ENCODE results near the gene KRTAP10-5. TPM values are rescaled to one million over a fixed set of nuclear protein-coding genes. Genes with fewer than 3 reads are reported as not detected.

The KRTAP10-5 gene
- total RNA-seq, 5 donors from 2014 or later (not counting 1 experiment from before 2014, with no cell fraction given): not detected

DNA sequence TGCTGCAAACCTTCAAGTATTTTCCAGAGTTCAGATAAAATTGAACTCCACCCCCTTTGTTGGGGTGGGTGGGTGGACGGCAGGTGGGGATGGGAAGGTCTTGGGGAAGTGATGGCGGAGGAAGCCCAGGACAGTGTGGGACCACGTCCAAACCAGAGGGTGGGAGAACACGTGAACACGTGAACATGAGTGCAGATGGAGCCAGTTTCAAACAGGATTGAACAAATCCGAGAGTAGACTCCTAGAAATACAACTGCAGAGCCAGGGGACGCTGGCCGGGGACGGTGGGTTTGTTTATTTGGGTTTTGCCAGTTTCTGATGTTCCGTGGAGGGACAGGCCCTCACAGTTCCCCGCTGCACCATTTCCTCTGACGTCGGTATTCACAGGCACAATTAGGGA lies 32.0 kb downstream of the KRTAP10-5 start:
- DNase-seq (no peak), ATAC-seq (replicated peaks in 1 of 4) (no peak)
- peaks cover 13 to 26% (median 17%) of the 10 kb centered on the region in 3 donors for H3K9me3 Mint-ChIP-seq
- ChIA-PET CTCF (no interaction called here), POLR2A (no interaction called here)
- H3K4me1 ChIP-seq (ENCODE audit: control insufficient read depth in 1 of 2, extremely low read depth in 1 of 2, insufficient read depth in 2 of 2, low read length in 2 of 2): peaks cover 2 to 15% of the 10 kb centered on the region in 2 experiments
- peaks cover 26% of the 10 kb centered on the region for H3K36me3 Mint-ChIP-seq
- no peak overlapping the region for H3K27ac ChIP-seq (ENCODE audit: low read length)
- H3K4me3 Mint-ChIP-seq: peak overlapping the region in 1 of 3 donors; percentile 79
- H3K27me3 ChIP-seq (replicated peaks in 1 of 2; ENCODE audit: control insufficient read depth in 2 of 2, extremely low read depth in 1 of 2, insufficient read depth in 2 of 2, low read length in 1 of 2): no peaks in the 10 kb centered on the region
- H3K4me1 Mint-ChIP-seq: peaks cover 29 to 35% (median 31%) of the 10 kb centered on the region in 3 donors
- no peaks in the 10 kb centered on the region for H3K36me3 ChIP-seq (ENCODE audit: control insufficient read depth in 2 of 2, extremely low read depth in 1 of 2, insufficient read depth in 1 of 2, low read length in 1 of 2)
- 95% methylated on average over 8 of the region's 13 CpGs for WGBS (ENCODE audit: insufficient coverage)
- H3K4me3 ChIP-seq (ENCODE audit: control insufficient read depth in 1 of 2, extremely low read depth in 1 of 2, low read length in 1 of 2): no peak overlapping the region
- peaks cover 2% of the 10 kb centered on the region for H3K9me3 ChIP-seq
- no peaks in the 10 kb centered on the region for H3K27me3 Mint-ChIP-seq
- H3K27ac Mint-ChIP-seq: peak overlapping the region; percentile 99

DNA sequence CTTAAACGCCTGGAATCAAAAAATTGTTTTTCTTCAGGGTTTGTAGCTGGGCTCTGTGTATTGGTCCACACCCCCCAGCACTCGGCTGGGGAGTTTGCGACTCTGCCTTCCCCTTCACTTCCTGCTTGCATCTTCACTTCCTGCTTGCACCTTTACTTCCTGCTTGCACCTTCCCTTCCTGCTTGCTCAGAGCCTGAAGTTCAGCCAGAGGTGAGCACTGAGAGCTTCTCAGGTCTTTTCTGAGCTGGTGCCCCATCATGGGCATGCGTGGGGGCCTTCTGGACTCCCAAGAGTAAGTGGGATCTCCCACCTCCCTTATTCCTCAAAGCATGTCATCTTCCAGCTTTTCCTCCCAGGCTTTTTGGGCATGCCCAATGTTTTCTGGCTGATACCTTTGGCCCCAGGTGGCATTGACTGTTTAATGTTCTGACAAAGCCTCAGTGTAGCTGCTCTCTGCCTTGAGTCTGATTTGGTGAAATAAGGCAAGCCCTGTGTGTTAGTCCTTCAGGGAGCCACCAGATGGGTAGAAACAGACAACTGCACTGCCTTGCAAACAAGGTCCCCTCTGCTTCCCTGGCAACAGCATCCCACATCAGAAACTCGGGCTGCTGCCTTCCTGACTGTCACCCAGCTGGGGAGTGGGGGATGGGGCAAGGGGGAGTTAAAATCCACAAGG lies 32.6 kb downstream of the KRTAP10-5 start:
- CTCF ChIA-PET: no interaction called here

GRCh38 chr21:44544566-44544965 lies 35.8 kb downstream of the KRTAP10-5 start:
- H3K4me1 Mint-ChIP-seq: peaks cover 28 to 31% (median 29%) of the 10 kb centered on the region in 3 donors
- H3K27me3 ChIP-seq (replicated peaks in 1 of 2; ENCODE audit: control insufficient read depth in 2 of 2, extremely low read depth in 1 of 2, insufficient read depth in 2 of 2, low read length in 1 of 2): peaks cover 0 to 6% of the 10 kb centered on the region in 2 experiments
- no peaks in the 10 kb centered on the region for H3K27me3 Mint-ChIP-seq
- no peak for DNase-seq
- H3K4me1 ChIP-seq (ENCODE audit: control insufficient read depth in 1 of 2, extremely low read depth in 1 of 2, insufficient read depth in 2 of 2, low read length in 2 of 2): peaks cover 2 to 15% of the 10 kb centered on the region in 2 experiments
- peaks cover 17% of the 10 kb centered on the region for H3K36me3 Mint-ChIP-seq
- CTCF ChIA-PET: no interaction called here
- no peak overlapping the region for H3K27ac ChIP-seq (ENCODE audit: low read length)
- H3K9me3 Mint-ChIP-seq: peaks cover 13 to 20% (median 16%) of the 10 kb centered on the region in 3 donors
- no peak overlapping the region for H3K4me3 Mint-ChIP-seq
- POLR2A ChIA-PET: no interaction called here
- H3K4me3 ChIP-seq (ENCODE audit: control insufficient read depth in 1 of 2, extremely low read depth in 1 of 2, low read length in 1 of 2): no peak overlapping the region
- no peak overlapping the region for H3K27ac Mint-ChIP-seq
- peaks cover 2% of the 10 kb centered on the region for H3K9me3 ChIP-seq
- no peaks in the 10 kb centered on the region for H3K36me3 ChIP-seq (ENCODE audit: control insufficient read depth in 2 of 2, extremely low read depth in 1 of 2, insufficient read depth in 1 of 2, low read length in 1 of 2)
- no peak for ATAC-seq (replicated peaks in 1 of 4)
- 95% methylated on average over 2 of the region's 3 CpGs for WGBS (ENCODE audit: insufficient coverage)

More for the DNA sequence above, 32.6 kb downstream of the KRTAP10-5 start:
- Mint-ChIP-seq H3K4me3 (peak overlapping the region; percentile 68 to 79 (median 69)), H3K27me3 (no peaks in the 10 kb centered on the region), H3K4me1 (peaks cover 29 to 35% (median 31%) of the 10 kb centered on the region in 3 donors), H3K36me3 (peaks cover 20% of the 10 kb centered on the region), H3K9me3 (peaks cover 13 to 20% (median 15%) of the 10 kb centered on the region in 3 donors), H3K27ac (peak overlapping the region; percentile 99)
- DNase-seq: peak in 34 of 35 experiments; percentile 14 to 71 (median 36)
- 0% methylated on average over 3 of the region's 5 CpGs for WGBS (ENCODE audit: insufficient coverage)
- H3K27ac ChIP-seq (ENCODE audit: low read length): peak overlapping the region; percentile 55
- peak; percentile 93 to 99 (median 96) for ATAC-seq (replicated peaks in 1 of 4)
- POLR2A ChIA-PET: no interaction called here
- peaks cover 2 to 15% of the 10 kb centered on the region in 2 experiments for H3K4me1 ChIP-seq (ENCODE audit: control insufficient read depth in 1 of 2, extremely low read depth in 1 of 2, insufficient read depth in 2 of 2, low read length in 2 of 2)
- H3K4me3 ChIP-seq (ENCODE audit: control insufficient read depth in 1 of 2, extremely low read depth in 1 of 2, low read length in 1 of 2): peak overlapping the region in 1 of 2 donors; percentile 13
- no peaks in the 10 kb centered on the region for H3K36me3 ChIP-seq (ENCODE audit: control insufficient read depth in 2 of 2, extremely low read depth in 1 of 2, insufficient read depth in 1 of 2, low read length in 1 of 2)
- peaks cover 2% of the 10 kb centered on the region for H3K9me3 ChIP-seq
- H3K27me3 ChIP-seq (replicated peaks in 1 of 2; ENCODE audit: control insufficient read depth in 2 of 2, extremely low read depth in 1 of 2, insufficient read depth in 2 of 2, low read length in 1 of 2): no peaks in the 10 kb centered on the region

DNA sequence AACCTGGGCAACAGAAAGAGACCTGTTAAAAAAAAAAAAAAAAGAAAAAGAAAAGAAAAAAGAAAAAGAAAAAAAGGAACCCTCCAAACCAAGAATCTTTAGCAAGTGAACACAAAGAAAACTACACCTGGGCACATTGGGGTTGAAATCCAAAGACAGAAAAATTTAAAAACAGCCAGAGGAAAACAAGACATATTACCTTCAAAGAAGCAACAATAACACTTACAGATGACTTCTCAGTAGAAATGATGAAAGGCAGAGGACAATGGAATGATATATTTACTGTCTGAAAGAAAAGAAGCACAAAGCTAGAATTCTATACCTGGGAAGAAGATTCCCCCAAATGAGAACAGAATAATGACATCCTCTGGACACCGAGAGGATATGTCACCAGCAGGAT lies 37.7 kb downstream of the KRTAP10-5 start:
- ChIA-PET CTCF (interaction anchor here in 1 of 2 donors (0.7 kb wide), 2 partner anchors 76 to 1069 kb away, joined by 3 to 5 read pairs; no protein-coding TSS in a partner anchor), POLR2A (no interaction called here)
- H3K9me3 Mint-ChIP-seq: peaks cover 12 to 19% (median 16%) of the 10 kb centered on the region in 3 donors
- Histone ChIP-seq H3K9me3 (peaks cover 2% of the 10 kb centered on the region), H3K4me3 (ENCODE audit: control insufficient read depth in 1 of 2, extremely low read depth in 1 of 2, low read length in 1 of 2) (no peak overlapping the region), H3K27ac (ENCODE audit: low read length) (no peak overlapping the region), H3K27me3 (replicated peaks in 1 of 2; ENCODE audit: control insufficient read depth in 2 of 2, extremely low read depth in 1 of 2, insufficient read depth in 2 of 2, low read length in 1 of 2) (peaks cover 0 to 13% of the 10 kb centered on the region in 2 experiments), H3K36me3 (ENCODE audit: control insufficient read depth in 2 of 2, extremely low read depth in 1 of 2, insufficient read depth in 1 of 2, low read length in 1 of 2) (no peaks in the 10 kb centered on the region), H3K4me1 (ENCODE audit: control insufficient read depth in 1 of 2, extremely low read depth in 1 of 2, insufficient read depth in 2 of 2, low read length in 2 of 2) (peaks cover 2 to 6% of the 10 kb centered on the region in 2 experiments)
- peaks cover 17% of the 10 kb centered on the region for H3K36me3 Mint-ChIP-seq
- H3K27me3 Mint-ChIP-seq: no peaks in the 10 kb centered on the region
- DNase-seq: no peak
- WGBS (ENCODE audit: insufficient coverage): no CpG with 5 or more reads among the region's 1 CpG
- no peak overlapping the region for H3K27ac Mint-ChIP-seq
- peaks cover 12% of the 10 kb centered on the region in 3 donors for H3K4me1 Mint-ChIP-seq
- no peak overlapping the region for H3K4me3 Mint-ChIP-seq
- ATAC-seq (replicated peaks in 1 of 4): no peak

DNA sequence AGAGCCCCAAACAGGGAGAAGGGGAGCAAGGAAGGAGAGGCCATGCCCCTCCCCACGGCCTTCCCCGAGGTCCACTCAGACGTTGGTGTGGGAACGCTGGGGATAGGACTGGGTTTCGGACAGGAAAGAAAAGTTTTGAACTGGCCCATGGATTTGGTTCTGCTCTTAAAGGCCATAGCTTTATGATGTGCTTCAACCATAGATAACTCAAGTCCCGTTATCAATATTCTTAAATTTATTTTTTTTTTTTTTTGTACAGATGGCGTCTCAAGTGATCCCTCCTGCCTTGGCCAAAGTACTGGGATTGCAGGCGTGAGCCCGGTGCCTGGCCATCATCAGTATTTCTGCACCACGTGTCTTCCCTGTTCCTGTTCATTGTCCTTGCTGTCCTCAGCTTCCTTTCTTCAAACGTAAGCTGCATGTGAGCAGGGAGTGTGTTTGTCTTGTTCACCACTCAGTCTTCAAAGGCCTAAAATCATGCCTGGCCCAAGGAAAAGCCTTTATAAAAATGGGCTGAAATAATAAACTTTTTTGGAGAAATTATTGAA lies 39.6 kb downstream of the KRTAP10-5 start:
- DNase-seq: no peak
- 83% methylated on average over 3 of the region's 11 CpGs for WGBS (ENCODE audit: insufficient coverage)
- no peak overlapping the region for H3K27ac Mint-ChIP-seq
- Histone ChIP-seq H3K27me3 (replicated peaks in 1 of 2; ENCODE audit: control insufficient read depth in 2 of 2, extremely low read depth in 1 of 2, insufficient read depth in 2 of 2, low read length in 1 of 2) (peaks cover 0 to 14% of the 10 kb centered on the region in 2 experiments), H3K36me3 (ENCODE audit: control insufficient read depth in 2 of 2, extremely low read depth in 1 of 2, insufficient read depth in 1 of 2, low read length in 1 of 2) (no peaks in the 10 kb centered on the region), H3K27ac (ENCODE audit: low read length) (no peak overlapping the region), H3K4me1 (ENCODE audit: control insufficient read depth in 1 of 2, extremely low read depth in 1 of 2, insufficient read depth in 2 of 2, low read length in 2 of 2) (no peaks in the 10 kb centered on the region), H3K4me3 (ENCODE audit: control insufficient read depth in 1 of 2, extremely low read depth in 1 of 2, low read length in 1 of 2) (no peak overlapping the region), H3K9me3 (no peaks in the 10 kb centered on the region)
- no peaks in the 10 kb centered on the region for H3K4me1 Mint-ChIP-seq
- H3K36me3 Mint-ChIP-seq: peaks cover 4% of the 10 kb centered on the region
- ChIA-PET CTCF (no interaction called here), POLR2A (interaction anchor here in 1 of 2 donors (0.6 kb wide), 1 partner anchor 597 kb away, joined by 3 read pairs; no protein-coding TSS in a partner anchor)
- H3K4me3 Mint-ChIP-seq: no peak overlapping the region
- H3K27me3 Mint-ChIP-seq: no peaks in the 10 kb centered on the region
- no peak for ATAC-seq (replicated peaks in 1 of 4)
- peaks cover 0 to 6% (median 6%) of the 10 kb centered on the region in 3 donors for H3K9me3 Mint-ChIP-seq

- Mint-ChIP-seq H3K36me3 (no peaks in the 10 kb centered on the region), H3K27me3 (no peaks in the 10 kb centered on the region), H3K4me1 (no peaks in the 10 kb centered on the region), H3K4me3 (no peak within 1 kb of the TSS), H3K9me3 (peaks cover 0 to 1% (median 0%) of the 10 kb centered on the region in 3 donors), H3K27ac (no peak within 1 kb of the TSS)
- DNase-seq (peak in 1 of 35 experiments; percentile 23), ATAC-seq (replicated peaks in 1 of 4) (no peak)
- WGBS (ENCODE audit: insufficient coverage): 78% methylated on average over 19 of the region's 21 CpGs
- Histone ChIP-seq H3K4me1 (ENCODE audit: control insufficient read depth in 1 of 2, extremely low read depth in 1 of 2, insufficient read depth in 2 of 2, low read length in 2 of 2) (no peaks in the 10 kb centered on the region), H3K27ac (ENCODE audit: low read length) (no peak within 1 kb of the TSS), H3K36me3 (ENCODE audit: control insufficient read depth in 2 of 2, extremely low read depth in 1 of 2, insufficient read depth in 1 of 2, low read length in 1 of 2) (no peaks in the 10 kb centered on the region), H3K27me3 (replicated peaks in 1 of 2; ENCODE audit: control insufficient read depth in 2 of 2, extremely low read depth in 1 of 2, insufficient read depth in 2 of 2, low read length in 1 of 2) (peaks cover 0 to 14% of the 10 kb centered on the region in 2 experiments), H3K9me3 (no peaks in the 10 kb centered on the region), H3K4me3 (ENCODE audit: control insufficient read depth in 1 of 2, extremely low read depth in 1 of 2, low read length in 1 of 2) (no peak within 1 kb of the TSS)
- ChIA-PET POLR2A (interaction anchor here in 1 of 2 donors (0.6 kb wide), 1 partner anchor 598 kb away, joined by 3 read pairs; no protein-coding TSS in a partner anchor), CTCF (no interaction called here)
Measured at GRCh38 chr21:44539991-44540666, 40.3 kb downstream of the KRTAP10-5 start, which contains the start of gene KRTAP10-1. Gene KRTAP10-1, minus strand, starts transcription at chr21:44540195. Its CDS starts 45 bp downstream, at chr21:44540150.

Data from T-cell (primary cell).